HFF-Myc (cell line): ENCODE results near the gene FHIT.
"Not testable (repeated sequence)": the region's sequence is repeated elsewhere in the genome, so short reads cannot be mapped to it uniquely, and the experiment has no call there.

ENCODE experiments used
- DNase-seq: peaks from one replicate; pipeline ENCODE4 v3.0.0-alpha.2; 2011; ENCODE audit warnings: low read depth; ENCODE audit errors: extremely low read depth
- H3K4me3 ChIP-seq: replicated peaks from 2 replicates; pipeline ENCODE4 v1.5.1; 2011; ENCODE audit warnings: low read depth, mild to moderate bottlenecking, control low read depth, low read length
- CTCF ChIP-seq: IDR thresholded peaks from 2 replicates; pipeline ENCODE4 v1.5.1; 2012; ENCODE audit warnings: mild to moderate bottlenecking, low read depth, low read length, control low read depth; ENCODE audit errors: missing control alignments

Gene FHIT

GRCh38 chr3:60553144-60553543, 698.1 kb downstream of the FHIT start:
- no peak for TF ChIP-seq CTCF
- DNase-seq, result no peak
- H3K4me3 ChIP-seq, result no peak overlapping the region

- H3K4me3 ChIP-seq, result no peak overlapping the region
- no peak for DNase-seq
- no peak for TF ChIP-seq CTCF
Observed at GRCh38 chr3:60552581-60552980, 698.7 kb downstream of the FHIT start.

- DNase-seq, result no peak
- no peak overlapping the region for H3K4me3 ChIP-seq
- no peak for TF ChIP-seq CTCF
Observed at GRCh38 chr3:60551455-60552209, 699.6 kb downstream of the FHIT start.

GRCh38 chr3:60549863-60550262, 701.4 kb downstream of the FHIT start:
- TF ChIP-seq CTCF, result no peak
- no peak for DNase-seq
- no peak overlapping the region for H3K4me3 ChIP-seq

- no peak for DNase-seq
- TF ChIP-seq CTCF, result no peak
- H3K4me3 ChIP-seq, result no peak overlapping the region
Observed at GRCh38 chr3:60542995-60543394, 708.3 kb downstream of the FHIT start.

GRCh38 chr3:60539394-60539793, 711.9 kb downstream of the FHIT start:
- not testable (repeated sequence) for DNase-seq, H3K4me3 ChIP-seq

GRCh38 chr3:60536420-60536819, 714.8 kb downstream of the FHIT start:
- H3K4me3 ChIP-seq, result no peak overlapping the region
- no peak for DNase-seq
- TF ChIP-seq CTCF, result no peak
